CD4-positive, alpha-beta T cell treated with Interleukin-21 for 1 hour (primary cell): Measurements from ENCODE around the gene GRHPR.

ENCODE experiments used
- DNase-seq: peaks from one replicate; pipeline ENCODE4 v3.0.0-alpha.2; 2020

Gene GRHPR

GRCh38 chr9:37486256-37486615 is 63.7 kb downstream of the GRHPR start:
- no peak for DNase-seq
